NCI-H82 (cell line): Measurements from ENCODE around the gene ZNF407.
"Not testable (repeated sequence)": the region's sequence is repeated elsewhere in the genome, so short reads cannot be mapped to it uniquely, and the experiment has no call there.

Experiments
- DNase-seq: peaks from one replicate; lab custom pipeline; 2025; lab: John Stamatoyannopoulos, UW

Gene ZNF407

GRCh38 chr18:75071866-75072671, 474.4 kb downstream of the ZNF407 start:
- DNase-seq, result no peak

- no peak for DNase-seq
These were observed 475.2 kb downstream of the ZNF407 start for GRCh38 chr18:75072672-75073371.

DNA sequence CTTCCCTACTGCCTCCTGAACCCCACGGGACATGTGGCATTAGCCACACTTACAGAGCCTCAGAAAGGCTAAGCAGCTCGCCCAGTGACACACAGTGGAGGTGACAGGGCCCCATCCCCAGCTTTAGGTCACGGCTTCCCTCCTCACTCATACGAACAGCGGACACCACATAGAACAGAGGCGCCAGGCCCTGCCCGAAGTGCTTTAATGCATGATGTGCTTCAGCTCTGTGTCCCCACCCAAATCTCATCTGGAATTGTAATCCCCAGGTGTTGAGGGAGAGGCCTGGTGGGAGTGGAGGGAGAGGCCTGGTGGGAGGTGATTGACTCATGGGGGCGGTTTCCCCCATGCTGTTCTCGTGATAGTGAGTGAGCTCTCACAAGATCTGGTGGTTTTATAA, 476.0 kb downstream of the ZNF407 start:
- DNase-seq, result no peak

GRCh38 chr18:75074196-75075015, 476.7 kb downstream of the ZNF407 start:
- no peak for DNase-seq

DNA sequence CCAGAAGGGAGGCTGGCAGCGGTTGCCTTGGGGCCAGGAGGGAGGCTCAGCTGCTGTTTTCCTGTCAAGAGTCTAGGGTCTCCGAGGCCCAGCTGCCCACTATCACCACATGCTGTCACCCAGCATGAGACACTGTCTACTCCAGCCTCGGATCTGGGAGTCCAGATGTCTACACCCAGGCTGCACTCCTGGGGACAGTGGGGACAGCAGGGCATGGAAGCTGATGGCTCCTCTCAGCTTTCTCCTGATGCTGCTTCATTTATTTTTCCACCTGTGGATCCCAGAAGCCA, 477.3 kb downstream of the ZNF407 start:
- no peak for DNase-seq

GRCh38 chr18:75075429-75075841, 477.8 kb downstream of the ZNF407 start:
- no peak for DNase-seq

GRCh38 chr18:75076286-75076685, 478.6 kb downstream of the ZNF407 start:
- no peak for DNase-seq

DNA sequence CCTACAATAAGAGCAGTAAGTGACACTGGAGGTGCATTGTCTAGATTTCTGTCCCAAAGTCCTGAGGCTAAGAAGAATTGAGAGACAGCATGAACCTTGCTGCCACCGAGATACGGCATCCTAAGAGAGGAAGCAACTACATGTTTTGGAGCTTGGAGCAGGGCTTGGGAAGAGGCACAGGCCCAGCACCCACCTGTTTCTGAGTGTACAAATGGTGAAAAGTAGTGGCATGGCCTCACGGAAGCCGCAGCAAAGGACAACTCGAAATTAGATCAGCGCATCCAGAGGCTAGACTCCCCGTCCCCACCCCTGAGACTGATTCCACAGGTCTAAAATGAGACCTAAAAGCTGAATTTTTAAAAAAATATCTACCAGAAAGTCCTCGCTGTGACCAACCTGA, 483.8 kb downstream of the ZNF407 start:
- no peak for DNase-seq

DNA sequence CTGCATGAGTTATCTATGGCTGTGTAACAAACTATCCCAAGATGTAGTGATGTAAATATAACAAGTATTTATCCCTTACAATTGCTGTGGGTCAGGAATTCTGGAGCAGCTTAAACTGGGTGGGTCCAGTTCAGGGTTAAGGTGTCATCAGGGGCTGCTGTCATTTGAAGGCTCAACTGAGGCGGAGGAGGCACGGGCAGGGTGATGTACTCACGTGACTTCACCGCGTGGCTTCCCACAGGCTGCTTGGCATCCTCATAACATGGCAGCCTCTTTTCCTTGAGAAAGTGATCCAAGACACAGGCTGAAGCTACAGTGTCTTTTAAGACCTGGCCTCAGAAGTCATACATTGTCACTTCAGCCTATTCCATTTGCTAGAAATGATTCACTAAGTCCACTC, 485.5 kb downstream of the ZNF407 start:
- no peak for DNase-seq

GRCh38 chr18:75083761-75084160, 486.1 kb downstream of the ZNF407 start:
- no peak for DNase-seq

GRCh38 chr18:75085676-75086075, 488.0 kb downstream of the ZNF407 start:
- not testable (repeated sequence) for DNase-seq

- no peak for DNase-seq
These were observed 488.9 kb downstream of the ZNF407 start for GRCh38 chr18:75086494-75087034.

- no peak for DNase-seq
These were observed 489.7 kb downstream of the ZNF407 start for GRCh38 chr18:75087119-75088020.

- DNase-seq, result no peak
These were observed 490.4 kb downstream of the ZNF407 start for GRCh38 chr18:75088021-75088506.

GRCh38 chr18:75088622-75089211, 491.0 kb downstream of the ZNF407 start:
- DNase-seq, result no peak

GRCh38 chr18:75089748-75090327, 492.2 kb downstream of the ZNF407 start:
- no peak for DNase-seq

DNA sequence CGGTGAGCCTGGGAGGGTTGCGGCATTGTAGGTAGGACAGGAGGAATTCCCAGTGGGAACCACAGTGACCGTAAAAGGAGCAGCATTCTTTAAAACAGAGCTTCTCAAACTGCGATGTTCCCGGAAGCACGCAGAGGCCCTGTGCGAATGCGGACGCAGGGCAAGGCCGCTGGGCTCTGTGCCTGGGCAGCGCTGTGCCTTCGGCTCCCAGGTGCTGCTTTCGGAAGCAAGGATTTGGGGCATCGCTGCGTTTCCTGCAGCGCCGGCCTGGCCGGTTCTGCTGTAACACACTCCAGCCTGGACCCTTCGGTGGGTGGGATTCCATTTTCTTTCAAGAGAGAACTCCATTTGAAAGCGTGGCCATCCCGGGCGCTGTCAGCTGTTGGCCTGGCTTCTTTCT, 492.7 kb downstream of the ZNF407 start:
- DNase-seq, result no peak

- DNase-seq, result no peak
These were observed 500.0 kb downstream of the ZNF407 start for GRCh38 chr18:75097491-75098225.

DNA sequence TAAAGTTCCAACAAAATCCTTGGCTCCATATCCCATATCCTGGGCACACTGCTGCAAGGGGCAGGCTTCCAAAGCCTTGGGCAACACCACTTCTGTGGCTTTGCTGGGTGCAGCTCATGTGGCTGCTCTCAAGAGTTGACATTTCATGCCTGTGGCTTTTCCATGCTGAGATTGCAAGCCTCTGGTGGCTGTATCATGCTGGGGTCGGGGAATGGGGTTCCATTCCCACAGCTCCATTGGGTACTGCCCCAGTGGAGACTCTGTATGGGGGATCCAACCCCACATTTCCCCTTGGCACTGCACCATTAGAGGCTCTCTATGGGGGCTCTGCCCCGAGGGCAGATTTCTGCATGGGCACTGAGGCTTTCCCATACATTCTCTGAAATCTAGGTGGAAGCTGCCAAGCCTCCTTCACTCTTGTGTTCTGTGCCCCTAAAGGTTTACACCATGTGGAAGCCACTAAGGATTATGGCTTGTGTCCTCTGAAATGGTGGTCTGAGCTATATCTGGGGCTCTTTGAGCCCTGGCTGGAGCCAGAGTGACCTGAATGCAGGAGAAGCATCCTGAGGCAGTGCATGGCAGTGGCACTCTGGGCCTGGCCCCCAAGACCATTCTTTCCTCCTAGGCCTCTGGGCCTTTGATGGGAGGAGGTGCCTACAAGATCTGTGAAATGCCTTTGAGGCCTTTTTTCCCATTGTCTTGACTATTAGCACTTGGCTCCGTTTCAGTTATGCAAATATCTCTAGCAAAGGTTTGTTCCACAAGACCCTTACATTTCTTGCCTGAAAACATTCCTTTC, 503.4 kb downstream of the ZNF407 start:
- DNase-seq, result no peak
